ENCODE results near the gene IL17D.

Gene IL17D

GRCh38 chr13:20696073-20696472, 7.4 kb upstream of the IL17D start:
- peak; percentile 62 for DNase-seq

DNA sequence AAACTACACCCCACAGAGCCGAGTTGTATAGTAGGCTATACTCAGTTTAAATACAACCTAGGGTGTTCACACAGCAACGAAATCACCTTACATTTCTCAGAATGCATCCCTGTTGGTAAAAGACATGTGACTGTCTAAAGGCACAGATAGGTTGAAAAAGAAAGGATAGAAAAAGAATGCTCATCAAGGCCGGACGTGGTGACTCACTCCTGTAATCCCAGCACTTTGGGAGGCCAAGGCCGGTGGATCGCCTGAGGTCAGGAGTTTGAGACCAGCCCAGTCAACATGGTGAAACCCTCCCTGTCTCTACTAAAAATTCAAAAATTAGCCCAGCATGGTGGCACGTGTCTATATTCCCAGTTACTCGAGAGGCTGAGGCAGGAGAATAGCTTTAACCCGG, 3.8 kb upstream of the IL17D start:
- DNase-seq: peak; percentile 12

GRCh38 chr13:20700288-20700687, 3.2 kb upstream of the IL17D start:
- DNase-seq: no peak

GRCh38 chr13:20701461-20701860, 2.0 kb upstream of the IL17D start:
- DNase-seq: peak; percentile 28

DNA sequence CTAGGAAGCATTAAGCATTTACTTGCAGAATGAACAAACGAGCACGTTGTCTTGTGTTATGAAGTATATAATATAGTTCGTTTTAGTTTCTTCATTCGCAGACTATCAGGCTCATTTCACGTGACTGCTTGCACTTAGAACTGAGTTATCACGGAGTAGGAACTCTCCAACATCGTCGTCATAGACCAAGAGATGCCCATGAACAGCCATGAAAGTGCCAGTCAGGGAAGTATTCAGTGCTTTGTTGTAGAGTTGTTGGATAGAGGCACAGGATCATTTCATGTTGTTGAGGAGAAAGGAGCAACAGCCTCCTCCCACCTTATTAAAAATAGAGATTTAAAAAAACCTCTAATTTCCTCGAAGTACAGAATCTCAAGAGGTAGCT, 977 bp upstream of the IL17D start:
- no peak for DNase-seq

DNA sequence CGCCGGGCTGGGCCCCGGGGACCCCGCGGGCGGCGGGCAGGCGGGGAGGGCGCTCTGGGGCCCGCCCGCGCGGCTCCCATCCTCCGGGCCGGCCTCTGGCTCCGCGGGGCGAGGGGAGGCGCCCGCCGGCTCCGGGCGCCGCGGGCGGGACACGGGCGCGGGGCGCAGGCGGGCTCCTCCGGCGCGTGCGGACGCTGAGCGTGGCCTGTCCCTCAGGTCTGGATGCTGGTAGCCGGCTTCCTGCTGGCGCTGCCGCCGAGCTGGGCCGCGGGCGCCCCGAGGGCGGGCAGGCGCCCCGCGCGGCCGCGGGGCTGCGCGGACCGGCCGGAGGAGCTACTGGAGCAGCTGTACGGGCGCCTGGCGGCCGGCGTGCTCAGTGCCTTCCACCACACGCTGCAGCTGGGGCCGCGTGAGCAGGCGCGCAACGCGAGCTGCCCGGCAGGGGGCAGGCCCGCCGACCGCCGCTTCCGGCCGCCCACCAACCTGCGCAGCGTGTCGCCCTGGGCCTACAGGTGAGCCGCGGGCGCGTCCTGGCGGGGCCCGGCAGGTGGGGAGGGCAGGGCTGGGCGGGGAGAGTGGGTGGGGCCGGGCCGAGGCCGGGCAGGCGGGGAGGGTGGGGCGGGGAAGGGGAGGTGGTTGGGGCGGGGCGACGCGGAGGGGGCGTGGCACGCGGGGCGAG, 420 bp downstream of the IL17D start:
- DNase-seq: peak; percentile 54

- no peak for DNase-seq
Observed at GRCh38 chr13:20704459-20705069, 1.1 kb downstream of the IL17D start.

DNA sequence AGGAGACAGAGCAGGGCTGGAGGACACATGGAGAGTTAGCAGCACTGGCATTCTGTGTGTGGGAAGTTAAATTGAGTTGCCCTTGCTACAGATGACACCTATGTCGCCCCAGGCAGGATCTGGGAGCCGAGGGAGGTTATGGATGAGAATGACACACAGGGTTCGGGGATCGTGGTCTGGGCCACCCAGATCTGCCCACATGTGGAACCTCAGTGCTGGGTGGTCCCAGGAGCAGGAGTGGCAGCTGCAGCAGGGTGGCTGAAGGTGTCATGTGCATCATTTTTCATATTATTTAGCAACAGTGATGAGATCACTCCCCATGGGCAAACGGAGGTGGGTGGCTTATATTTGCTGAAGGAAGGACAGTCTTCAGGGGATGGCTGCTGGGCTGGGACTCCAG, 3.2 kb downstream of the IL17D start:
- DNase-seq: no peak

DNA sequence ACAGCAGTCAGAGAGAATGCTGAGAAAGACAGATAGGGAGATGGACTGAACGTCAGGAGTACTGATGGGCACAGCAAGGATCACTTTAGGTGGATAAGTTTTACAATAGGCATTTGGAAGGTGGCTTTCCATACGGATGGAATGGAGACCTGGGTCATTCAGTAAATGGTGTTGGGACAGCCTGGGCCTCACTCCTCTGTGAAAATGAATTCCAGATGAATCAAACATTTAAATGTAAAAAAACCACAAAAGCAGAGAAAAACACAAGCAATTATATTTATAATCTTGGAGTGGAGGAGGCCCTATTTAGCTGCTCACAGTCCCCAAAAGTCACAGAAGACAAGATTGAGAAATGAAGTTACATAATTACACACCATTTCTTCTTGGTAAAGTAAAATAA, 4.7 kb downstream of the IL17D start:
- DNase-seq: no peak

GRCh38 chr13:20709369-20709768, 5.9 kb downstream of the IL17D start:
- no peak for DNase-seq

- DNase-seq: no peak
Observed at GRCh38 chr13:20709782-20710181, 6.3 kb downstream of the IL17D start.

DNA sequence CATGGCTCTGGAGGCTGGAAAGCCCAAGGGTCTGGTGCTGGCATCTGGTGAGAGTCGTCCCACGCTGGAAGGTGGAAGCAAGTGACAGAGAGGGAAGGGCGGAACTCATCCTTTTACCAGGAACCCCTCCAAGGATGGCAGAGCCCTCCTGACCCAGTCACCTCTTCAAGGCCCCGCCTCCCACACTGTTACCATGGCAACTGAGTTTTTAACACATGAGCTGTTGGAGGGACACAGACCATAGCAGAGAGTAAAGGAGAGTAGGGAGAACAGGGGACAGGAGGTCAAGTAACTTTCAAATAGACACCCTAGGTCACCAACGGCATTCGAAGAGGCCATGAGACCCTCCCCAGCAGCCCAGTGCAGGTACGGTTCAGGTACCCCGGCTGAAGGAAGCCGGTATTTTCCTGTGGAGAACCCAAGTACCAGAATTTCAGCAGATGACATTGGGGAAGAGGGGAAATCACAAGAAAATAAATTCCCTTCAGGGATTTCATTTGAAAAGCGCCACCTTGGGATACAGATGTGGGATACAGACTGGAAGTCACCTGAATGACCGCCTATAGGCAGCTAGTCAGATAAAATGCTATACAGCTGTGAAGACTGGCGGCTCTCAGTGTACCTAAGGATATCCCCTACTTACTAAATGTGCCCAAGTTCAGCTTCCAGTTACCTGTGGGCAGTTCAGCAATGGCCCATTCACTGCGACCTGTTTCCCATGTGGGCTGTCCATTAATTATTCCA, 8.0 kb downstream of the IL17D start:
- DNase-seq: no peak

DNA sequence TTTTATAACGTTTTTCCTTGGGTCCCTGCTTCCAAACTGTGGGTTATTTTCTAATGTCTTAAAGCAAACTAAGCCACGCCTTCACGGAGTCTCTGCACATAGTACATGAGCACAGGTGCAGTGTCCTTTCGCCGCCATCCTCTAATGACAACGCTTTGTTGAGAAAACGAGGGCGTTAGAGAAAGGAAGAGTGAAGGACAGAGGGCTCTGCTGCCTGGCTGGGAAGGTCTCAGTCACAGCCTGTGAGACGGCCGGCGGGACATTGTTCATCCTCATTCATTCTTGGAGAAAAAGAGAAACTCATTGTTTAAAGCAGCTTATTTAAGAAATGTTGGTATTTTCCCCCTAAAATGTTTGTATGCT, 9.5 kb downstream of the IL17D start:
- DNase-seq: no peak

- DNase-seq: no peak
Observed at GRCh38 chr13:20713751-20714150, 10.3 kb downstream of the IL17D start.

DNA sequence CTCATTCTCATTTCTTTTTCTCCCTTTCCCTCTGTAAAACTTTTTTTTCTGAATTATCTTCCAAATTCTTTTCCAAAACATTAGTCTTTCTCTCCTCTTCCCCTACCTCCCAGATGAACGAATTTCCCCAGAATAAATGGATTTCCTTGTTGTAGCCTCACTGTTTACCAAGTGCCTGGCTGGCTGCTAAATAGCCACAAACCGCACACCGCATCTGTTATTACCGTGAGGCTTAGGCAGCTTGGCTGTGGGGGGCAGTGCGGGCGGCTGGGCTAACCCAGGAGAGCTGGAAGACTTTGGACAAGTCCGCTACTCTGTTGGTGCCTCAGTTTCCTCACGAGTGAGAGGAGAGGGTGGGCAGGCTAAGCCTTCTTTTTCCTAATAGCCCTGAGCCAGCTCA, 10.7 kb downstream of the IL17D start:
- DNase-seq: no peak

- DNase-seq: no peak
Observed at GRCh38 chr13:20714563-20715329, 11.2 kb downstream of the IL17D start.

DNA sequence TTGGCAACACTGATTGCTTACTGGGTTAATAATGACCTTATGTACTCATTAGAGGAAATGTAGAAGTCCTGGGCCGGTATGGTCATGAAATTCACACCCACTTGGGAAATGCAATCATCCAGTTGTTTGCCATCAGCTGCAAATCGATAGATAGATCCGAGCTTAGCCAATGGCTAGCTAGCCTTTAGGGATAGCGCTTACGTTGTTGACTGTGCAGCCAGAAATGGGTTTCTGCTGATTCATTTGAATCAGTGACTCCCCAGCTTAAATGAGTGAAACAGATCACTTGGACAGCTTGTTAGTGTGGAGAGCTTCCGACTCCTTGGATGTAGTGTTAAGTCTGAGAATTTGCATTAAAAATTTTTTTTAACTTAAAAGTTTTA, 11.8 kb downstream of the IL17D start:
- no peak for DNase-seq

- no peak for DNase-seq
Observed at GRCh38 chr13:20716951-20717350, 13.5 kb downstream of the IL17D start.

DNA sequence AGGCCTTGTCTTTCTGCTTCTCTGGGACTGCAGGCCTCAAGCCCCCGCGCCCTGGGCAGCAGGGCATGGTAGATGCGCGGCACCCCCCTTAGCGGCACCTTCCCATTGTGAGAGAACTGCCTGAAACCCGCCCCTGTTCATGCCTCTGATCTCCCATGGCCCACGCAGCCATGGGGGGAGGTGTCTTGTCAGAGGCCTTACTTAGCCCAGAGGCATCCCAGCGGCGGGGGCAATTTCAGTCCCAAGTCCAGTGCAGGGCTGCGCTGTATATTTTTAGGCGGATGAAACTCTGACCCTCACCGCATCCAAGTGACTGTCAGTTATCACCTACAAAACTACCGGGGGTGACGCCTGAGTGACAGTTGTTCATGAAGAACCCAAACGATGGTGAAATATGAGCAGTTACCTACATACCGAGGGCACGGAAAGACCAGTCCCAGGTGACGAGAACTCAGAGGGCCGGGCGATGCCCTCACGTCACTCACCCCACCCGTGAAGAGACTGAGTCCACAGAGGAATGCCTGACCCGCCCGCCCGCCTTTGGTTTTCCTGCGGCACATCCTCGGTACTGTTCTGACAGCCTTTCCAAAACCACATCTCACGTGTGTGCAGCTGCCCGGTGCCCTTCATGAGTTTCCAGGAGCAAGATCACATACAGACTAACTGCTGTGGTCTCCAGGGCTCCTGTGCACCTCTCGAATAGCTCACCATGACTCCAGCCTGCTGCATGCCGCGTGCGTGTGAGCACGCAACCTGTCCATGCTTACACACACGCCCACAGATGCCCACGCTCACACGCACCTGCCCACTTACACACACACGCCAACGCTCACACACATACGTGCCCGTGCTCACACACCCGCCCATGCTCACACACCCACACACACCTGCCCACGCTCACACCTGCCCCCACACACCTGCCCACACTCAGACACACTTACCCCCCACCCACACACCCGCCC, 14.4 kb downstream of the IL17D start:
- no peak for DNase-seq

DNA sequence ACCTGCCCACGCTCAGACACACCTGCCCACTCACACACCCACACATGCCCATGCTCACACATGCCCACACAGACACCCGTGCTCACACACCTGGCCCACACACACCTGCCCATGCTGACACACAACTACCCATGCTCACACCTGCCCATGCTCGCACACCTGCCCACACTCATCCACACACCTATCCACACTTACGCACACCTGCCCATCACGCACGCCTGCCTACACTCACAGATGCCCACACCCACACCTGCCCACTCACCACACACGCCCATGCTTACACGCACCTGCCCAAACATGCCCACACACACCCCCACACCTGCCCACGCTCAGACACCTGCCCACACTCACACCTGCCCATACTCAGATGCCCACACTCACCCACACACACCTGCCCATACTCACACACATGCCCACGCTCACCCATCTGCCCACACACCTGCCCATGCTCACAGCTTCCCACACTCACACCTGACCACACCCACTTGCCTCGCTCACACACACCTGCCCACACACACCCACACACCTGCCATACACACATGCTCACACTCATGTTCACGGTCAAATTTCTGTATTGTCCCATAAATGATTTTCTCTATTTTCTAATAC, 15.6 kb downstream of the IL17D start:
- DNase-seq: no peak

- DNase-seq: no peak
Observed at GRCh38 chr13:20719783-20720182, 16.3 kb downstream of the IL17D start.

DNA sequence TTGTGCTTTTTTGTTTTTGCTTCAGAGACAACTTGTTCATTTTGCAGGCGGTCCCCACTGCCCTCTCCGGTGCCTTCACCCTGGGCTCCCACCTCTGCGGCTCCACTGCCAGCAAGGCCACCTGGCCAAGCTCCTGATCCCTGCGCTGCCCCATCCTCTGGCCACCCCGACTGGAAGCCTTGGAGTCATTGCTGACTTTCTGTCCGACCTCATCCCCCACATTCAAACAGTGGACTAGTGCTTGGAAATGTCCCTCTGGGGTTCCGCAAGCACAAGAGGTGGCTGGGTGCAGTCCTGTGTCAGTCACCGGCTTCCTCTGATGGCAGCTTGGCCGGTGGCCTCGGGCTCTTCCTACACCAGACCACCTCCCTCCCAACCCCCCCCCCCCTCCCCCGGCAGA, 17.0 kb downstream of the IL17D start:
- no peak for DNase-seq
